HuH-7.5 (cell line): ENCODE data around the gene LYAR.

Source experiments
- DNase-seq: peaks from one replicate; pipeline ENCODE4 v3.0.0; 2011; ENCODE audit warnings: low spot score

LYAR gene

GRCh38 chr4:4316150-4316495, 26.2 kb upstream of the LYAR start:
- no peak for DNase-seq

- DNase-seq, result no peak
Measured at GRCh38 chr4:4315461-4316149, 25.7 kb upstream of the LYAR start.

- no peak for DNase-seq
Measured at GRCh38 chr4:4311193-4311592, 21.2 kb upstream of the LYAR start.

- no peak for DNase-seq
Measured at GRCh38 chr4:4308800-4309441, 19.0 kb upstream of the LYAR start.

- no peak for DNase-seq
Measured at GRCh38 chr4:4306920-4307319, 17.0 kb upstream of the LYAR start.

GRCh38 chr4:4302416-4302815, 12.5 kb upstream of the LYAR start:
- no peak for DNase-seq

- no peak for DNase-seq
Measured at GRCh38 chr4:4302001-4302400, 12.0 kb upstream of the LYAR start.

- DNase-seq, result no peak
Measured at GRCh38 chr4:4299006-4299405, 9.1 kb upstream of the LYAR start.

- no peak for DNase-seq
Measured at GRCh38 chr4:4296283-4296846, 6.4 kb upstream of the LYAR start.

GRCh38 chr4:4293279-4293678, 3.3 kb upstream of the LYAR start:
- DNase-seq, result no peak

- DNase-seq, result no peak
Measured at GRCh38 chr4:4289597-4289940, 385 bp downstream of the LYAR start.

- no peak for DNase-seq
Measured at GRCh38 chr4:4289055-4289454, 899 bp downstream of the LYAR start.

- no peak for DNase-seq
Measured at GRCh38 chr4:4288098-4288497, 1.9 kb downstream of the LYAR start.

GRCh38 chr4:4284827-4285618, 4.9 kb downstream of the LYAR start:
- DNase-seq, result peak; percentile 27

GRCh38 chr4:4281787-4282186, 8.2 kb downstream of the LYAR start:
- no peak for DNase-seq

- no peak for DNase-seq
Measured at GRCh38 chr4:4277531-4277930, 12.4 kb downstream of the LYAR start.

- no peak for DNase-seq
Measured at GRCh38 chr4:4274226-4274625, 15.7 kb downstream of the LYAR start.

GRCh38 chr4:4271912-4272311, 18.0 kb downstream of the LYAR start:
- DNase-seq, result no peak

- no peak for DNase-seq
Measured at GRCh38 chr4:4270529-4270928, 19.4 kb downstream of the LYAR start.

GRCh38 chr4:4269856-4270255, 20.1 kb downstream of the LYAR start:
- DNase-seq, result no peak

- DNase-seq, result no peak
Measured at GRCh38 chr4:4269331-4269731, 20.6 kb downstream of the LYAR start.

- DNase-seq, result no peak
Measured at GRCh38 chr4:4268776-4269175, 21.2 kb downstream of the LYAR start.

GRCh38 chr4:4267981-4268380, 22.0 kb downstream of the LYAR start:
- DNase-seq, result no peak
